K562 (cell line): Measurements from ENCODE around the gene HKDC1. TPM values are rescaled to one million over a fixed set of nuclear protein-coding genes. Genes with fewer than 3 reads are reported as not detected.

Source experiments
- CBFA2T3 ChIP-seq: fragments of 450-650 bp; IDR thresholded peaks from 2 replicates; pipeline ENCODE4 v1.6.1; 2017
- NCOR1 ChIP-seq: fragments of 450-650 bp; IDR thresholded peaks from 2 replicates; pipeline ENCODE4 v1.6.1; 2016; ENCODE audit warnings: mild to moderate bottlenecking, moderate library complexity
- PRDM10 ChIP-seq: fragments of 450-650 bp; IDR thresholded peaks from 2 replicates; pipeline ENCODE4 v1.6.1; 2018; ENCODE audit not compliant: partially characterized antibody
- SMARCC2 ChIP-seq: fragments of 450-650 bp; IDR thresholded peaks from 2 replicates; pipeline ENCODE4 v1.6.1; 2017; ENCODE audit warnings: antibody characterized with exemption, moderate library complexity, mild to moderate bottlenecking, low read depth
- TFAP4 ChIP-seq: sonication (generic); formaldehyde crosslinking; IDR thresholded peaks from 2 replicates; pipeline ENCODE4 v1.8.0; 2022; ENCODE audit warnings: missing genetic modification reagents, mild to moderate bottlenecking, moderate library complexity, borderline replicate concordance
- ZNF407 ChIP-seq: fragments of 450-650 bp; IDR thresholded peaks from 2 replicates; pipeline ENCODE4 v1.6.1; 2016; ENCODE audit warnings: low read depth
- ZNF695 ChIP-seq: fragments of 450-650 bp; formaldehyde crosslinking; IDR thresholded peaks from 2 replicates; pipeline ENCODE4 v1.4.0; 2020; ENCODE audit warnings: mild to moderate bottlenecking, moderate library complexity
- ZNF740 ChIP-seq, 3 experiments: fragments of 200-800 bp in 1 of 3; sonication (Bioruptor generic) in 1 of 3; sonication (generic) in 1 of 3; formaldehyde crosslinking in 1 of 3; IDR thresholded peaks; 2 replicates each; pipeline versions ENCODE4 v1.6.1 to v1.8.0; 2016 to 2022; ENCODE audit warnings: mild to moderate bottlenecking in 2 of 3, missing compliant biosample characterization in 2 of 3, missing genetic modification characterization in 2 of 3, missing genetic modification reagents in 1 of 3
- polyA plus RNA-seq, 8 experiments: library from polyadenylated mRNA; depleted of rRNA in 4 of 8; stranded (reverse) in 5 of 8; unstranded in 3 of 8; fragments of >200 nt; fragmentation: Nextera tagmentation in 2 of 8; fragmentation: Illumina TruSeq in 1 of 8; extraction: Ambion mirVana in 2 of 8; extraction: Trizol in 1 of 8; gene quantifications; 2 replicates each; pipeline versions ENCODE4 v1.2.1 to v1.2.3, GENCODE V29; 2011 to 2014; ENCODE audit warnings: inconsistent platforms in 1 of 8, missing spikeins in 1 of 8
- total RNA-seq, 7 experiments: library from RNA; depleted of rRNA in 6 of 7; stranded (reverse); fragments of >200 nt in 6 of 7; fragmentation: Illumina TruSeq in 2 of 7; extraction: Trizol in 2 of 7; gene quantifications; 2 replicates each; pipeline versions ENCODE4 v1.2.1 to v1.2.3, GENCODE V29; 2011 to 2021; ENCODE audit warnings: low replicate concordance in 1 of 7

The HKDC1 gene
- total and polyA plus RNA-seq, 9 of the 15 experiments (the other 6 are each of a cell fraction or from before 2014, with no cell fraction given): 0.04 to 0.22 (median 0.11) TPM; not detected in 5

- TF ChIP-seq PRDM10 (peak; percentile 68), ZNF695 (CRISPR knock-in tag) (no peak), SMARCC2 (no peak), CBFA2T3 (peak; percentile 33), ZNF407 (no peak), NCOR1 (peak; percentile 13; the same call in 1 of the 2 replicates), ZNF740 (CRISPR knock-in tag; IDR thresholded peaks at IDR 0.05) (no peak), ZNF740 (tag; IDR thresholded peaks at IDR 0.05) (peak in 1 of 2 experiments; percentile 26; a peak in 1 of 4 replicates), TFAP4 (CRISPR knock-in tag) (0 out of 2 replicates have a peak, but pooled peaks have one; percentile 29)
Measured at GRCh38 chr10:69242040-69242851, 22.1 kb downstream of the HKDC1 start (continued).
